HL-60 (cell line): Measurements from ENCODE around the gene C16orf46.

Source experiments
- DNase-seq, 2 experiments: peaks; one replicate each; pipeline ENCODE4 v3.0.0-alpha.2; 2010 to 2020; ENCODE audit warnings: low read depth in 1 of 2, low spot score in 1 of 2
- H3K27ac ChIP-seq: fragments of 250-450 bp; sonication (Bioruptor Pico); replicated peaks from 2 replicates; pipeline ENCODE4 v1.5.1; 2020; ENCODE audit warnings: mild to moderate bottlenecking, moderate library complexity
- H3K27me3 ChIP-seq: fragments of 250-450 bp; sonication (Bioruptor Pico); 2 replicates; pipeline ENCODE4 v1.5.1; 2021; ENCODE audit warnings: mild to moderate bottlenecking, moderate library complexity; ENCODE audit not compliant: insufficient read depth, poor library complexity, severe bottlenecking
- H3K4me3 ChIP-seq: replicated peaks from 2 replicates; pipeline ENCODE4 v1.5.1; 2011; ENCODE audit warnings: mild to moderate bottlenecking, control low read depth, low read length; ENCODE audit not compliant: insufficient read depth
- CTCF ChIP-seq: IDR thresholded peaks from one replicate; pipeline ENCODE4 v1.5.1; 2011; ENCODE audit warnings: low read length, control low read depth, inconsistent platforms; ENCODE audit not compliant: insufficient read depth
- GABPA ChIP-seq: IDR thresholded peaks from 2 replicates; pipeline ENCODE4 v1.6.1; 2012; ENCODE audit warnings: low read depth
- POLR2AphosphoS5 ChIP-seq: IDR thresholded peaks from 2 replicates; pipeline ENCODE4 v1.6.1; 2012; ENCODE audit warnings: low read depth
- REST ChIP-seq: IDR thresholded peaks from 2 replicates; pipeline ENCODE4 v1.6.1; 2012; ENCODE audit warnings: low read depth; ENCODE audit not compliant: insufficient replicate concordance
- SPI1 ChIP-seq: IDR thresholded peaks from 2 replicates; pipeline ENCODE4 v1.6.1; 2012; ENCODE audit warnings: low read depth, mild to moderate bottlenecking, borderline replicate concordance

Gene C16orf46

DNA sequence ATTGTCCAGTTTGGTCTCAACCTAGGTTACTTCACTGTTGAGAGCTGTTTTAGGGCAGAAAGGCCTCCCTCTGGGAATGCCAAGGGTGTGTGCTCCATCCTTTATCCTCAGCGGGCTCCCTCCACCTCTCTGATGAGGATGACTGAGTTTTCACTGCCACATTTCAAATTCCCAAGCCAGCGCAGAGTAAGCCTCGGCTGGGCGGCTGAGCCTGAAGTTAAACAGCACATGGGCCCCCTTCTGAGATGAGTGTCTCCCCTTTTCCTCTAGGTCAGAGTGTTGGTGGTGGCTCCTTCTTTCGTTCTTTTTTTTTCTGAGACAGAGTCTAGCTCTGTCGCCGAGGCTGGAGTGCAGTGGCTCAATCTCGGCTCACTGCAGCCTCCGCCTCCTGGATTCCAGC is 24.7 kb upstream of the C16orf46 start:
- Histone ChIP-seq H3K4me3 (no peak overlapping the region), H3K27me3 (no peaks in the 10 kb centered on the region), H3K27ac (no peak overlapping the region)
- TF ChIP-seq POLR2AphosphoS5 = no peak
- no peak for TF ChIP-seq SPI1
- TF ChIP-seq REST = no peak
- no peak for TF ChIP-seq CTCF
- TF ChIP-seq GABPA = no peak
- DNase-seq = no peak

DNA sequence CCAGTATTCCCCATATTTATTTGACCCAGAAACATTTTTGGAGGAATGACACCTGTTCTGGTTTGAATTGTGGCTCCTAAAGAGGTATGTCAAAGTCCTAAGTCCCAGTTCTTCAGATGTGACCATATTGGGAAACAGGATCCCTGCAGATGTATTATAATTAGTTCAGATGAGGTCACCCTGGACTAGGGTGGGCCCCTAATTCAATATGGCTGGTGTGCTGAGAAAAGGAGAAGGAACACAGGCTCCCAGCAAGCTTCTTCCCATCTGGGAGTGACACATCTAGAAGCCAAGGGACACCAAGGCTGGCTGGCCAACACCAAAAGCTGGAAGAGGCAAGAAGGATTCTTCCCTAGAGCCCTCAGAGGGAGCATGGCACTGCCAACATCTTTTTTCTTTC is 22.9 kb upstream of the C16orf46 start:
- Histone ChIP-seq H3K27ac (no peak overlapping the region), H3K4me3 (no peak overlapping the region), H3K27me3 (no peaks in the 10 kb centered on the region)
- no peak for DNase-seq
- no peak for TF ChIP-seq REST
- TF ChIP-seq SPI1 = no peak
- no peak for TF ChIP-seq GABPA

DNA sequence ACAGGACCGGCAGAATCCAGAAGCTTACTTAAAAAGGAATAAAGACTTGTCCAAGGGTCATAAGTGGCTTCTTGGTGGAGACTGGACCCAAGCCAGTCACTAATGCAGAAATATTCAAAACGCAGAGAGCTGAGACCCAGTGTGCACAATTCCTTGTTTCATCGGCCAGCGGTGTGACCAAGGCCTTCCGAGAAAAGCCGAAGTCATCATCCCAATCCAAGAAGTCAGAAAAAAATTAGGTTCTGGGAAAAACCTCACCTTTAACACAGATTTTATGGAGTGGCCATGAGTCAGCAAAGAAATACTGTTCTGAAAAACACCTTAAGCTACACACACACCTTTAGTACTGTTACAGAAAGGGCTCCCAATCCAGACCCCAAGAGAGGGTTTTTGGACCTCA is 20.2 kb upstream of the C16orf46 start:
- H3K4me3 ChIP-seq = no peak overlapping the region
- no peak overlapping the region for H3K27ac ChIP-seq
- H3K27me3 ChIP-seq = no peaks in the 10 kb centered on the region
- DNase-seq = no peak
- TF ChIP-seq POLR2AphosphoS5 (no peak), REST (no peak), CTCF (no peak), GABPA (no peak), SPI1 (no peak)
